Stimulated activated CD4-positive, alpha-beta T cell treated with anti-CD3 and anti-CD28 coated beads, Interleukin-12 subunit alpha, Interleukin-12 subunit beta, amount 100 ng/mL, for 4 hours (primary cell): Measurements from ENCODE around the gene SMIM45.
A peak's percentile ranks its signal among the peaks of the same experiment; 100 is the strongest.
"Not testable (repeated sequence)": the region's sequence is repeated elsewhere in the genome, so short reads cannot be mapped to it uniquely, and the experiment has no call there.

ENCODE experiments used
- DNase-seq: peaks from one replicate; pipeline ENCODE4 v3.0.0-alpha.2; 2020

SMIM45 gene

GRCh38 chr22:41935015-41935351 lies 17.0 kb upstream of the SMIM45 start:
- no peak for DNase-seq

- DNase-seq = no peak
These were observed 16.4 kb upstream of the SMIM45 start for GRCh38 chr22:41935509-41935908.

- no peak for DNase-seq
These were observed 15.1 kb upstream of the SMIM45 start for GRCh38 chr22:41936894-41937169.

- DNase-seq = peak; percentile 83
These were observed 11.7 kb upstream of the SMIM45 start for GRCh38 chr22:41939981-41940831.

- peak; percentile 81 for DNase-seq
These were observed 10.9 kb upstream of the SMIM45 start for GRCh38 chr22:41940832-41941765.

- DNase-seq = no peak
These were observed 8.2 kb upstream of the SMIM45 start for GRCh38 chr22:41943661-41944209.

GRCh38 chr22:41946629-41947423 lies 5.1 kb upstream of the SMIM45 start, which contains the start of gene CENPM:
TSS of gene CENPM (minus strand) at chr22:41947152. CDS start at chr22:41947076, 76 bp downstream.
- peak; percentile 90 for DNase-seq

GRCh38 chr22:41947424-41948080 lies 4.4 kb upstream of the SMIM45 start:
- DNase-seq = no peak

GRCh38 chr22:41948142-41948541 lies 3.8 kb upstream of the SMIM45 start:
- no peak for DNase-seq

GRCh38 chr22:41948928-41949296 lies 3.0 kb upstream of the SMIM45 start:
- not testable (repeated sequence) for DNase-seq

- DNase-seq = no peak
These were observed 2.5 kb upstream of the SMIM45 start for GRCh38 chr22:41949297-41949965.

GRCh38 chr22:41952713-41953112 lies 763 bp downstream of the SMIM45 start:
- no peak for DNase-seq

GRCh38 chr22:41957941-41958556 lies 6.1 kb downstream of the SMIM45 start:
- no peak for DNase-seq

- no peak for DNase-seq
These were observed 11.6 kb downstream of the SMIM45 start for GRCh38 chr22:41963453-41964111.

- DNase-seq = no peak
These were observed 12.2 kb downstream of the SMIM45 start for GRCh38 chr22:41964112-41964491.

- no peak for DNase-seq
These were observed 14.3 kb downstream of the SMIM45 start for GRCh38 chr22:41966225-41966606.

GRCh38 chr22:41966607-41967240 lies 14.8 kb downstream of the SMIM45 start:
- no peak for DNase-seq

GRCh38 chr22:41968601-41969000 lies 16.7 kb downstream of the SMIM45 start:
- no peak for DNase-seq

- DNase-seq = no peak
These were observed 17.2 kb downstream of the SMIM45 start, which contains the start of gene SEPTIN3 for GRCh38 chr22:41969110-41969646. TSS of gene SEPTIN3 (plus strand) at chr22:41969443. CDS start at chr22:41971493, 2,050 bp downstream.

- DNase-seq = no peak
These were observed 18.7 kb downstream of the SMIM45 start for GRCh38 chr22:41970601-41971000.
